IMR-90 (cell line): ENCODE data around the gene ASPN. TPM values are rescaled to one million over a fixed set of nuclear protein-coding genes. Genes with fewer than 3 reads are reported as not detected.

Experiments
- ATAC-seq: fragments of 200-7000 bp; cut with Tn5 transposase; 2 replicates; pipeline ENCODE4 v1.9.1; 2020; ENCODE audit warnings: low read depth, mild to moderate bottlenecking, moderate library complexity
- BruUV-seq: library from RNA; stranded (reverse); fragments of 400-500 nt; replicated peaks from 2 replicates; lab custom pipeline; 2021; lab: Mats Ljungman, UMichigan
- CTCF ChIA-PET: fragments of 300-600 bp; formaldehyde crosslinking; extraction: SDS; loops from one replicate; lab custom pipeline; 2021; ENCODE audit warnings: antibody characterized with exemption; lab: Yijun Ruan, JAX
- POLR2A ChIA-PET: fragments of 300-600 bp; sonication (Branson Sonifier 250); formaldehyde crosslinking; loops from one replicate; lab custom pipeline; 2022; ENCODE audit warnings: antibody characterized with exemption; ENCODE audit not compliant: unreplicated experiment; lab: Charles Lee
- DNase-seq: peaks from one replicate; pipeline ENCODE4 v3.0.0; 2013
- H2AFZ ChIP-seq: replicated peaks from 2 replicates; pipeline ENCODE3; 2013; ENCODE audit warnings: low read length, mild to moderate bottlenecking; ENCODE audit not compliant: poor library complexity
- H2AK5ac ChIP-seq: 2 replicates; pipeline ENCODE4 v1.6.1; 2013; ENCODE audit warnings: low read depth, low read length, inconsistent platforms
- H2AK9ac ChIP-seq: replicated peaks from 2 replicates; pipeline ENCODE3; 2013; ENCODE audit warnings: mild to moderate bottlenecking, low read depth, low read length, moderate library complexity; ENCODE audit not compliant: poor library complexity
- H2BK120ac ChIP-seq: 2 replicates; pipeline ENCODE4 v1.6.1; 2013; ENCODE audit warnings: low read depth, low read length, inconsistent platforms
- H2BK15ac ChIP-seq: 3 replicates; pipeline ENCODE4 v1.6.1; 2013; ENCODE audit warnings: low read depth, low read length, inconsistent platforms
- H2BK20ac ChIP-seq: 2 replicates; pipeline ENCODE4 v1.6.1; 2013; ENCODE audit warnings: low read depth, mild to moderate bottlenecking, inconsistent platforms, low read length, moderate library complexity
- H2BK5ac ChIP-seq: 2 replicates; pipeline ENCODE4 v1.6.1; 2013; ENCODE audit warnings: mild to moderate bottlenecking, low read depth, low read length, inconsistent platforms; ENCODE audit not compliant: poor library complexity, severe bottlenecking
- H3K14ac ChIP-seq: replicated peaks from 2 replicates; pipeline ENCODE4 v1.6.1; 2013; ENCODE audit warnings: low read depth, low read length, inconsistent platforms
- H3K18ac ChIP-seq: 2 replicates; pipeline ENCODE4 v1.6.1; 2013; ENCODE audit warnings: low read depth, low read length, control low read depth
- H3K23ac ChIP-seq: 2 replicates; pipeline ENCODE4 v1.6.1; 2013; ENCODE audit warnings: low read depth, low read length, inconsistent platforms
- H3K27ac ChIP-seq: 2 replicates; pipeline ENCODE4 v1.5.1; 2013; ENCODE audit warnings: mild to moderate bottlenecking, control low read depth, low read length; ENCODE audit not compliant: insufficient read depth
- H3K27me3 ChIP-seq: 2 replicates; pipeline ENCODE4 v1.6.1; 2013; ENCODE audit warnings: low read length; ENCODE audit not compliant: control insufficient read depth, insufficient read depth
- H3K36me3 ChIP-seq: 2 replicates; pipeline ENCODE4 v1.6.1; 2013; ENCODE audit warnings: low read length, mixed read lengths; ENCODE audit not compliant: control insufficient read depth, insufficient read depth
- H3K4ac ChIP-seq: 2 replicates; pipeline ENCODE4 v1.6.1; 2013; ENCODE audit warnings: low read depth, low read length, inconsistent platforms
- H3K4me1 ChIP-seq: 2 replicates; pipeline ENCODE4 v1.6.1; 2013; ENCODE audit warnings: low read length, mixed read lengths; ENCODE audit not compliant: control insufficient read depth, insufficient read depth
- H3K4me2 ChIP-seq: 2 replicates; pipeline ENCODE4 v1.6.1; 2013; ENCODE audit warnings: low read depth, mild to moderate bottlenecking, control low read depth, low read length, moderate library complexity
- H3K4me3 ChIP-seq: 2 replicates; pipeline ENCODE4 v1.5.1; 2013; ENCODE audit warnings: low read depth, mild to moderate bottlenecking, control low read depth, low read length, moderate library complexity; ENCODE audit not compliant: insufficient read depth
- H3K56ac ChIP-seq: 2 replicates; pipeline ENCODE4 v1.6.1; 2013; ENCODE audit warnings: low read length, inconsistent platforms; ENCODE audit not compliant: insufficient read depth; ENCODE audit errors: extremely low read depth
- H3K79me1 ChIP-seq, 2 experiments: 2 replicates each; pipeline ENCODE4 v1.6.1; 2013; ENCODE audit warnings: low read length in 2 of 2, inconsistent platforms in 1 of 2, low read depth in 1 of 2
- H3K9ac ChIP-seq: 2 replicates; pipeline ENCODE4 v1.6.1; 2013; ENCODE audit warnings: low read depth, low read length, control low read depth
- H3K9me1 ChIP-seq: 2 replicates; pipeline ENCODE4 v1.6.1; 2013; ENCODE audit warnings: low read length, inconsistent platforms; ENCODE audit not compliant: insufficient read depth
- H3K9me3 ChIP-seq: 2 replicates; pipeline ENCODE4 v1.6.1; 2013; ENCODE audit warnings: low read length; ENCODE audit not compliant: control insufficient read depth, insufficient read depth
- H4K20me1 ChIP-seq: 2 replicates; pipeline ENCODE4 v1.6.1; 2013; ENCODE audit warnings: low read length, inconsistent platforms; ENCODE audit not compliant: insufficient read depth
- H4K5ac ChIP-seq: 2 replicates; pipeline ENCODE4 v1.6.1; 2013; ENCODE audit warnings: mild to moderate bottlenecking, low read depth, low read length, control low read depth
- H4K8ac ChIP-seq, 2 experiments: 2 replicates each; pipeline ENCODE4 v1.6.1; 2013; ENCODE audit warnings: low read depth in 2 of 2, low read length in 2 of 2, control low read depth in 1 of 2, inconsistent platforms in 1 of 2
- H4K91ac ChIP-seq: 2 replicates; pipeline ENCODE4 v1.6.1; 2013; ENCODE audit warnings: low read depth, low read length, inconsistent platforms; ENCODE audit not compliant: insufficient read depth
- BHLHE40 ChIP-seq: fragments of 150-350 bp; IDR thresholded peaks from 2 replicates; pipeline ENCODE4 v1.6.1; 2016; ENCODE audit warnings: mild to moderate bottlenecking, low read depth, low read length
- CEBPB ChIP-seq: IDR thresholded peaks from 2 replicates; pipeline ENCODE4 v1.6.1; 2012; ENCODE audit warnings: low read depth, low read length, improper control_type of control experiment
- CHD1 ChIP-seq: IDR thresholded peaks from 2 replicates; pipeline ENCODE4 v1.6.1; 2012; ENCODE audit warnings: low read depth, low read length, improper control_type of control experiment
- CTCF ChIP-seq: conservative IDR thresholded peaks from 2 replicates; pipeline ENCODE4 v1.5.1; 2012; ENCODE audit warnings: mild to moderate bottlenecking, low read depth, low read length, improper control_type of control experiment
- FOS ChIP-seq: fragments of 150-350 bp; IDR thresholded peaks from 2 replicates; pipeline ENCODE4 v1.6.1; 2016; ENCODE audit warnings: low read depth, low read length
- MAZ ChIP-seq: IDR thresholded peaks from 2 replicates; pipeline ENCODE4 v1.6.1; 2012; ENCODE audit warnings: low read depth, mild to moderate bottlenecking, low read length, improper control_type of control experiment, moderate library complexity, borderline replicate concordance
- MXI1 ChIP-seq: IDR thresholded peaks from 2 replicates; pipeline ENCODE4 v1.6.1; 2012; ENCODE audit warnings: low read depth, mild to moderate bottlenecking, low read length, moderate library complexity, borderline replicate concordance
- NFE2L2 ChIP-seq: fragments of 150-350 bp; IDR thresholded peaks from 2 replicates; pipeline ENCODE4 v1.6.1; 2016; ENCODE audit warnings: low read depth, mild to moderate bottlenecking, low read length
- POLR2A ChIP-seq: IDR thresholded peaks from 2 replicates; pipeline ENCODE4 v1.6.1; 2012; ENCODE audit warnings: mild to moderate bottlenecking, low read depth, low read length
- RAD21 ChIP-seq: IDR thresholded peaks from 2 replicates; pipeline ENCODE4 v1.6.1; 2012; ENCODE audit warnings: low read length, improper control_type of control experiment
- RCOR1 ChIP-seq: IDR thresholded peaks from 2 replicates; pipeline ENCODE4 v1.6.1; 2012; ENCODE audit warnings: mild to moderate bottlenecking, low read length, improper control_type of control experiment; ENCODE audit not compliant: insufficient replicate concordance
- RFX5 ChIP-seq: IDR thresholded peaks from 2 replicates; pipeline ENCODE4 v1.8.0; 2012; ENCODE audit warnings: low read depth, mild to moderate bottlenecking, low read length, moderate library complexity
- SMC3 ChIP-seq: fragments of 150-350 bp; IDR thresholded peaks from 2 replicates; pipeline ENCODE4 v1.6.1; 2016; ENCODE audit warnings: low read depth, mild to moderate bottlenecking, antibody characterized with exemption, low read length, moderate library complexity
- USF2 ChIP-seq: fragments of 150-350 bp; IDR thresholded peaks from 2 replicates; pipeline ENCODE4 v1.6.1; 2017; ENCODE audit warnings: mild to moderate bottlenecking, antibody characterized with exemption, low read length, low read depth
- WGBS, 2 experiments: methylation state at CpG; one replicate each; pipeline versions ENCODE4 v1.1.5 to v1.1.7; 2013; ENCODE audit warnings: missing lambda C conversion rate in 2 of 2; ENCODE audit not compliant: insufficient read length in 1 of 2; ENCODE audit errors: extremely low coverage in 2 of 2; 5-methylcytosine and 5-hydroxymethylcytosine counted together
- dilution Hi-C: fragments of 300-500 bp; cut with HindIII; formaldehyde crosslinking; loops from one replicate; pipeline ENCODE4 v1.14.3; 2018; ENCODE audit warnings: low sequenced_read_pairs; ENCODE audit not compliant: unreplicated experiment
- in situ Hi-C: fragments of 300-500 bp; cut with MboI; formaldehyde crosslinking; loops from 3 replicates; pipeline ENCODE4 v1.14.3; 2019; ENCODE audit warnings: low sequenced_read_pairs, inconsistent platforms, mixed read lengths
- intact Hi-C: fragments of 100-400 bp; cut with micrococcal nuclease; formaldehyde crosslinking; loops from 2 replicates; pipeline ENCODE4 v1.10.0; 2022
- polyA plus RNA-seq, 3 experiments: library from polyadenylated mRNA; depleted of rRNA; stranded (reverse); fragments of >200 nt; gene quantifications; 2 replicates each; pipeline ENCODE4 v1.2.3, GENCODE V29; 2012; ENCODE audit warnings: low replicate concordance in 1 of 3
- total RNA-seq: library from RNA; depleted of rRNA; stranded (reverse); fragments of >200 nt; gene quantifications from 2 replicates; pipeline ENCODE4 v1.2.3, GENCODE V29; 2012

ASPN gene
- total and polyA plus RNA-seq, 2 of the 4 experiments (the other 2 are of a cell fraction), result under 0.01 to 0.09 TPM

GRCh38 chr9:92483627-92484545, 1.6 kb upstream of the ASPN start:
- H4K20me1 ChIP-seq, result no peaks in the 10 kb centered on the region
- DNase-seq (peak; percentile 46), ATAC-seq (peak; percentile 64)
- in situ Hi-C loops (no loop called here), intact Hi-C loops (no loop called here), dilution Hi-C loops (no loop called here)
- no peak for TF ChIP-seq CHD1
- TF ChIP-seq MAZ, result no peak
- TF ChIP-seq USF2, result no peak
- TF ChIP-seq FOS, result no peak
- no peak for TF ChIP-seq MXI1
- TF ChIP-seq NFE2L2, result no peak
- TF ChIP-seq CTCF, result no peak
- TF ChIP-seq BHLHE40, result no peak
- no peak for TF ChIP-seq POLR2A
- no peak for TF ChIP-seq CEBPB
- no peak for TF ChIP-seq SMC3
- no peak for TF ChIP-seq RCOR1
- TF ChIP-seq RAD21, result no peak
- TF ChIP-seq RFX5, result no peak
- peaks cover 7% of the 10 kb centered on the region for H3K9me1 ChIP-seq
- POLR2A ChIA-PET, result no interaction called here
- peak overlapping the region; percentile 97 for H3K18ac ChIP-seq
- CTCF ChIA-PET, result no interaction called here
- H2BK20ac ChIP-seq, result peak overlapping the region; percentile 73
- peak overlapping the region; percentile 79 for H2AK5ac ChIP-seq
- H2BK5ac ChIP-seq, result peak overlapping the region; percentile 6
- no peaks in the 10 kb centered on the region for H3K36me3 ChIP-seq
- peaks cover 18% of the 10 kb centered on the region for H3K4me1 ChIP-seq
- H3K4me3 ChIP-seq, result no peak overlapping the region
- peak overlapping the region; percentile 15 for H2AFZ ChIP-seq
- H4K5ac ChIP-seq, result peak overlapping the region; percentile 77
- H3K4me2 ChIP-seq, result peak overlapping the region; percentile 44
- BruUV-seq, result no TSS peak
- H2BK120ac ChIP-seq, result peak overlapping the region; percentile 73
- H2BK15ac ChIP-seq, result peak overlapping the region; percentile 61; the same call in 1 of the 3 replicates
- H3K4ac ChIP-seq, result peak overlapping the region; percentile 51
- no peaks in the 10 kb centered on the region for H3K27me3 ChIP-seq
- peak overlapping the region; percentile 90 for H3K27ac ChIP-seq
- peak overlapping the region; percentile 55 to 66; a peak in 2 of 4 replicates for H4K8ac ChIP-seq
- peaks cover 0 to 2% of the 10 kb centered on the region in 2 experiments; a peak in 1 of 4 replicates for H3K79me1 ChIP-seq
- H3K9ac ChIP-seq, result peak overlapping the region; percentile 33
- H3K23ac ChIP-seq, result peak overlapping the region; percentile 37; the same call in 1 of the 2 replicates
- H3K9me3 ChIP-seq, result no peaks in the 10 kb centered on the region
- no peak overlapping the region for H2AK9ac ChIP-seq
- WGBS, 2 experiments, result no CpG with 5 or more reads among the region's 5 CpGs
- peak overlapping the region; percentile 79 for H3K14ac ChIP-seq
- peak overlapping the region; percentile 51; the same call in 1 of the 2 replicates for H4K91ac ChIP-seq
- H3K56ac ChIP-seq, result no peak overlapping the region
